Suppressor macrophage (primary cell): ENCODE measurements around the gene OMP.

ENCODE experiments used
- DNase-seq, 4 experiments: peaks; one replicate each; pipeline ENCODE4 v3.0.0-alpha.2; 2020 to 2022

Gene OMP

DNA sequence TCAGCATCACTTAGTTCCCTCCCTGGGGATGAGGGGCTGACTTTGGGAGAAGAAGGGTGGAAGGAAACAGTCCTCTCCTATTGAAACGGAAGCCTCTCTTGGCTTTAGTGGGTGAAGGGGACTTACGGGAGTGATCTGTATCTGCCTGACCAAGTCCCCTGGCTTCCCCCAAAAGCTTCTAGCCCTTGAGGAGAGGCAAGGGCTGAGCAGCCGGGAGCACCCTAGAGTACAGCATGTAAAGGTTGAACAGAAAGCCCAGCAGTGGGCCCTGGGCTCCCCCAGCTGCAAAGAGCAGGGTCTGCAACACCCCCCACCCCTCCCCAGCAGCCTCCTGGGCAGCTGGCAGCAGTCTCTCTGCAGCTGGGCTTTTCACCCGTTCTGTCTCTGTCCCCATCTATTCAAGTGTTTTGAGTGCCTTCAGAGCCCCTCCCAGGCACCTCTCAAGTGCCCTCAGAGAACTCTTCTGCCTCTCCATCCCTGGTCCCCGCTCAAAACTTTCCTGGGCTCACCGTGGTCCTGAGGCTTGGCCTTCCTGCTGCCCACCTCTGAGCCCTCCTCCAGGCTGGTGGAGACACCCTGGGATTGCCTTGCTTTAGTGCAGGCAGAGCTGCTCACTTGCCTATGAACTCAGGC is 33.2 kb upstream of the OMP start:
- DNase-seq, result no peak

DNA sequence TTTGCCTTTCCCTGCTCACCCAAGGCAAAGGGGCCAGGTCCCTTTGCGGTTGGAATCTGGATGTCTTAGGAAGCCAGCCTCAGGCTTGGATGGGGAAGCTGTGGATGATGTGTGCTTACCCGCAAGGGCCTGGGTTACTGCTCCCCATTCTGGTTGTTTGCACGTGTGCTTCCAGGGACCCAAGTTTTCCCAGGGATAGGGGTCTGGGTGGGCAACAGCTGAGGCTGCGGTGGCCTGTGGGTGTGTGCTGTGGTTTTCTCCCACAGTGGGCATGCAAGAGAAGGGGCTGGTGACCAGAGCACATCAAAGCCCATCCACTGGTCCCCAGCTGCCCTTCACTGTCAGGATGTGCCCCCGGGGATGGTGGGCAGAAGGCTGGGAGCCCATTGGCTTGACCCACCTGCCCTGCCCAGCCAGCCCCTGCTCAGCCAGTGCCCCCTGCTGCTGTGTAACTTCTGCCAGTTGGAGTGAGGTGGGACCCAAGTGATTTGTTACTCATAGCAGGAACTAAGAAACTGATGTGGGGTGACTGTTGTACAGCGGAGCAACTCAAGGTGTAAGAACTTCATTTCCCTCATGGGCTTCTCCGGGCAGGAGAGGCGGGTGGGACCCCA is 32.6 kb upstream of the OMP start:
- DNase-seq, result no peak

DNA sequence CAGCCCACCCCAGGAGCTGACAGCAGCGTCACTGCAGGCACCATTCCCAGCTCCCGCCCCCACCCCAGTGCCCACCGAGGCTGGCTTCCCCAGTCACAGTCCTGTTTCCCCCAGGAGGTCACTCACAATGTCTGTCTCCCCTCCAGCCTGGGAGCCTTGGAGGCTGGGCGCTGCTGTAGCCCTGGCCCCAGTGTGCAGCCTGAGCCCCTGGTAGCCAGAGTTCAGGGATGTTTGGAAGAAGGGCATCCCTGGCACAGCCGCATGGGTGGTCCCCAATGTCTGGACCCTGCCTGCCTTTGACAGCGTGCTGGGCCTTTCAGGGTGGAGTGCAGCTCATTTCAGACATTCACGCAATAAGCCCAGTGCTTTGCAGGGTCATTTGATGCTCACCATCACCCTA is 31.6 kb upstream of the OMP start:
- DNase-seq, result no peak

DNA sequence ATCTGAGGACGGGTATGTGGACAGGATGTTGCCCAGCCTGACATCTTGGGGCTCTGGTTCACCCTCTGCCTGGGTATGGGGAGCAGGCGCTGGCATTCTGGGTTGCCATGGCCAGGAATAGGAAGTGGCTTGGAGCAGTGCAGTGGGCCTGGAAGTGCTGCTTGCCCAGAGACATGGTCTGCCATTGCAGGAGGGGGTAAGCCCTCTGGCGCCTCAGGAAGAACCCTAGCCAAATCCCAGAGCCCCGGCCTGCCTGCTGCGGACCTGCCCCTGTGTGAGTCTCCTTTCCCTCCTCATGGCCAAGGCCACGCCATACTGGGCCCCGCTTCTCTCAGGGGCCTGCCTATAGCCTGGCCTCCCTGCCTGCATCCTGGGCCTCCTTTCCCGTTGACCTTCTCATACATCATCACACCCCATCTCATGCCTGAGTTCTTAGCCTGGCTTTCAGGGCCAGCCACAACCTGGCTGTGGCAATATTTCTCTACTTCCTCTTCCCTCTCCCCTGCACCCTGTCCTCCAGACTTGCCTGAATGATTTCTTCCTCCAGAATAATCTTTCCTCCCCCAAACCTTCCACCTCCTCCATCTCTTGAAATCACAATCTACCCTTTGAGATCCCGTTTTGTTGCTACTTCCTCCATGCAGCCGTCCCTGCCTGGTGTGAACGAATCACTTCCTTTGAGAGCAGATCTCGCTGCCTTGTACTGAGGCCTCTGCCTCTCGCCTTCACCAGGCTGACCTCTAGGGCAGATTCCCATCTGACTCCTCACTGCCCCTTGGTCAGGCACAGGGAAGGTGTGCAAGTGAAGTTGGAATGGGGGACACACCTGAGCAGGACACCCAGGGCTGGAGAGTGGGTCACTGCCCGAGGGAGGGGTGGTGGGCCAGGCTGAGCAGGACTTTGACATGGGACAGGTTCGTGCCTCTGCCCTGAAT is 30.7 kb upstream of the OMP start:
- DNase-seq, result peak; percentile 48 to 74 (median 67)

DNA sequence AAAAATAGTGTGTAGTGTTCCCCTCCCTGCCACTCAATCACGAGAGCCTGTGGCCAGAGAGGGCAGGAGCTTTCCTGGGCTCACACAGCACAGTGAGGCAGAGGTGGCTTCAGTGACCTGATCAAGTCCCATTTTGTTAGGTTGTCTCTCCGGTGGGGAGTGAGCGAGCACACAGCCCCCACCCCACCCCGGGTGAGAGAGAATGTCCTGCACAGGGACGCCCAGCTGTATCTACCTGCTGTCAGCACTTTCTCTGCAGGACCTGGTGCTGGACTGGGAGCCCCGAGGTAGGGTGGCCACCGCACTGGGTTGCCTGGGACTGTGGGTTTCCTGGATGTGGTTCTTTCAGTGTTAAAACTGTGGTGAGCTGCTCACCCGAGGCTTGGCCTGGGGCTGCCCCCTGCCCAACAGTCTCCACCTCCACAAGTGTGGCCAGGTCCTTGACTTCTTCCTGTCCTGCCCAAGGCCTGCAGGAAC is 29.8 kb upstream of the OMP start:
- DNase-seq, result no peak

DNA sequence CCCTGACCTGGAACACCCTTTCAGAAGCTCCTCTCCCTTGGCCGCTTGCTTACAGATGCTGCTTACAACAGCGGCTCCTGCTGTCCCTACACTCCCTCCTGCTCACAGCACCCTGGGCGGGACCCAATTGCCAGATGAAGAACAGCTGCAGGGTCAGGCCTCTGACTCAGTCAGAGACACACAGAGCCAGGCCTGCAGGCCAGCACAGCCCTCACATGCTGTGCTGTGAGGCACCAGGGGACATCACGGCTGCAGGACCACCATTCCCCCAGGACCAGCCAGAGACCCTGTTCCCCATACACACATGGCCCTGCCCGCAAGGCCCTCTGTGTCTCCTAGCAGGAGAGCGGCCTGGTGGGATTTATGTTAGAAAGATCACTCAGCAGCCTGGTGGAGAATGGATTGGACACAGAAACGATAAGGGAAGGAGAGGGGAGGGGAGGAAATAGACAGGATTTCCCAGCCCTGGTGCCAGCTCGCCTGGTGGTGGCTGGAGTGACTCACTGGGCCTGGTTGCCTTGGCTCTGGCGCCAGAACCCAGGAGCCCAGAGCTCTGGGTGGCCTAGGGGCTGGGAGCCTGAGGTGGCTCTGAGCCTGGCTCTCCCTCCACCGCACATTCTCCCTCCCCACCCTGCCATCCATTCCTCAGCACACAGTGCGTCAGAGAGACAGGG is 29.2 kb upstream of the OMP start:
- no peak for DNase-seq

DNA sequence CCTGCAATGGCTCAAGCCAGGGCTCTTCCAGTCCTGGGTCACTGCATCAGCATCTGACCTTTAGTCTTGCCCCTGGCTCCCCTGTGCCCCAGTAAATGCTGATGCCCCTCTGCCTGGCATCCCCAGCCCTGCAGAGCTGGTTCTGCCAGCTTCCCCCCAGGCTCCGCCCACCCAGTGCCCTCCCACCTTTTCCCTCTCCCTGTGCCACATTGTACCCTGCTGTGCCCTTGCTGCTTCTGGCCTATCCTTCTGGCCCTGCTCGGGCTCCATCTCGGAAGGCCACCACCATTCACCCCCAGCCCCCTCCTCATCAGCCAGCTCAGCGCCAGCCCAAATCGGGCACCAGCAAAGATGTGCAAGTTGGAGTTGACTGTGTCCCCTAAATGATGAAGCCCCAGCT is 28.4 kb upstream of the OMP start:
- DNase-seq, result no peak

DNA sequence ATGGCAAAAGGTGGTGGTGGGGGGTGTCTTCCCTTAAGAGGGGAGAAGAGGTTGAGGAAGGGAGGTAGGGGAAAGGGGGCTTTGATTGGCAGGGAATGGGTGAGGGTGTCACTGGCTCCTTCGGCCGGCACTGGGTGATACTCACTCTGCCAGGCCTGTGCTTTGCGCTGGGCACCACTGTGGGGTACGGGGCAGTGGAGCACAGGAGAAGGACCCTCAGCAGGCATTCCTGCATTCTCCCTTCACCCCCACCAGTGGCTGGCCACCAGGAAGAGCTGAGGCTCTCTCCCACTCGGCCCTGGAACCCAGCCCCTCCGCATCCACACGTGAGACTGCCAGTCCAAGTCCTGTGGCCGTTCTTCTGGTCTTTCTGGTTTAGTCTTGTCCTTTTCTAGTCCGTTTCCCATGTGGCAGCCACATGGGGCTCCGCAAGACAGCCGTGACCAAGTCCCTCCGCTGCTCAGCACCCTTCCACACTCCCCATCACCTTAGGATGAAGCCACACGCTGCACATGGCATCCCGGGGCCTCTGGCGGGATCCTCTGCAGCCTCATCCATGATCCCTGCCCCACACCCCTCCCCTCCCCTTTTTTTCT is 27.9 kb upstream of the OMP start:
- no peak for DNase-seq

DNA sequence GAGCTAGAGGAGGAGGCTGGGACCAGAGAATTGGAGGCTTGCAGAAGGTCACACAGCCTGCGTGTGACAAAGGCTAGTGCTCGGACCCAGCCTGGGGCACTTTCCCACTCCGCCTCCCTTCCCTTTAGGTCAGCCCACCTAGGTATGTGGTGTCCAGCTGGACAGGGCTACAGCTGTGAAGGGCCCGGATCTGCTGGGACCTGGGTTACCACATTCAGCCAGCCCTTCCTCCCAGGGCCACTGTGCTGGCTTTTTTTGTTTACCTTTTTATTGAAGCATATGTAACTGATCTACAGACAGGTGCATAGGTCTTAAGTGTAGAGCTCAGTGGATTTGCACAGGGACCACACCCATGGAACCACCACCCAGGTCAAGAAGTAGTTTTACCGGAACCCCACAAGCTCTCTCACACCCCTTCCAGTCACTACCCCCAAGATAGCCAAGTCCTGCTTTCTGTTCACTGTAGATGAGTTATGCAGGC is 27.2 kb upstream of the OMP start:
- DNase-seq, result no peak

DNA sequence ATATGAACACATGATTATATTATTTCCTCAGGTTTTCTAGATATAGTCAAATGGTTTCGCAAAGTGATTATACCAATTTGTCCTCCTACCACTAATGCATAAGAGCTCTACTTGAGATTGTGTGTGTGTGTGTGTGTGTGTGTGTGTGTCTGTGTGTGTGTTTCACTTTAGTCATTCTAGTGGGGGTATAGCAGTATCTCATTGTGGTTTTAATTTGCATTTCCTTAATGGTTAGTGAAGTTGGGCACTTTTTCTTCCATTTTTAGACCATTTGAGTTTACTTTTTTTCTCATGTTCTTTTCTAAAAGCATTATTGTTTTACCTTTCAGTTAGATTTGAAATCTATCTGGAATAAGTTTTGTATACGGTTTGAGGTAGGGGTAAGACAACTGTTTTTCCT is 23.0 kb upstream of the OMP start:
- DNase-seq, result no peak

DNA sequence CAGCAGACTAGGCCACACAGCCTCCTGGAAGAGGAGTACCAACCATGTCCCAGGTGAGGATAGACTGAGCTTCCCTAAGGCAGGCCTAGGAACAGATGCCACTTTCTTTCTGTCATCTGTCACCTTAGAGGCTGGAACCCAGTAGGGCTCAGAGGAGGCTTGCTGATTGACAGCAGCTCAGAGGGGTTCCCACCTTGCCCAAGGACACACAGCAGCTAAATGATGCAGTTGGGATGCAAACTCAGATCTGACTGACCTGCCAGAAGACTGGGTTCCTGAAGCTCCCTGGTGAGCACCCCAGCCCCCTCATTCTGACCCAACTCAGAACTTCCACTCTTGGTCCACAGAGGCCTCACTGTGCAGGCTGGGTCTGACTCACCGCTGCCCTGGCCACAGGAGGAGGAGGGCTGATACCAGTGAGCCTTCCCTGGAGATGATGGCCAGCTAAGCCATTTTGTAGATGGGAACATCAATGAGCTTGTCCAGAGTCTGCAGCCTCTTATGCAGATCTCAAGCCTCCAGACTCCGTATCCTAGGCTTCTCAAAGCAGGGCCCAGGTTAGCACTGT is 21.9 kb upstream of the OMP start:
- peak in 3 of 4 experiments; percentile 14 to 42 (median 32) for DNase-seq

DNA sequence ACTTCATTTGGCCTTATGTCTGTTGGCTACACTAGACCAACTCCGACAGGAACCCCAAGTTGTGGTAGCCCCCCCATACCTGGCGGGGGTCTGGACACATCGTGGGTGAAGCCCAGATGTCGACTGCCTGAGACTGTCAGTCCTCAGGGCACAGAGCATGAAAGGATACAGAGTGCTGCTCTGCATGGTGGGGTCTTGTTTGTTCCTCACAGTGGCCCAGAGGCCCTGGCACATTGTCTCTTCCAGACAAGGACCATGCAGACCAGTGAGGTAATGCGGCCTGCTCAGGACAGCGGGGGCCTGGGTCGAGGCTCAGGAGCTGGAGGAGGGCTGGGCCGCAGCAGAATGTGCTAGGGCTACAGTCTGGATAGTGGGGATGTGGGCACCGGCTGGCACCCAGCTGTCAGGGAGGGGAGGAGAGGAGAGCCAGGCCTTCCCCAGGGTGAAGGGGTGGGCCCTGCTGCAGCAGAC is 21.2 kb upstream of the OMP start:
- no peak for DNase-seq

DNA sequence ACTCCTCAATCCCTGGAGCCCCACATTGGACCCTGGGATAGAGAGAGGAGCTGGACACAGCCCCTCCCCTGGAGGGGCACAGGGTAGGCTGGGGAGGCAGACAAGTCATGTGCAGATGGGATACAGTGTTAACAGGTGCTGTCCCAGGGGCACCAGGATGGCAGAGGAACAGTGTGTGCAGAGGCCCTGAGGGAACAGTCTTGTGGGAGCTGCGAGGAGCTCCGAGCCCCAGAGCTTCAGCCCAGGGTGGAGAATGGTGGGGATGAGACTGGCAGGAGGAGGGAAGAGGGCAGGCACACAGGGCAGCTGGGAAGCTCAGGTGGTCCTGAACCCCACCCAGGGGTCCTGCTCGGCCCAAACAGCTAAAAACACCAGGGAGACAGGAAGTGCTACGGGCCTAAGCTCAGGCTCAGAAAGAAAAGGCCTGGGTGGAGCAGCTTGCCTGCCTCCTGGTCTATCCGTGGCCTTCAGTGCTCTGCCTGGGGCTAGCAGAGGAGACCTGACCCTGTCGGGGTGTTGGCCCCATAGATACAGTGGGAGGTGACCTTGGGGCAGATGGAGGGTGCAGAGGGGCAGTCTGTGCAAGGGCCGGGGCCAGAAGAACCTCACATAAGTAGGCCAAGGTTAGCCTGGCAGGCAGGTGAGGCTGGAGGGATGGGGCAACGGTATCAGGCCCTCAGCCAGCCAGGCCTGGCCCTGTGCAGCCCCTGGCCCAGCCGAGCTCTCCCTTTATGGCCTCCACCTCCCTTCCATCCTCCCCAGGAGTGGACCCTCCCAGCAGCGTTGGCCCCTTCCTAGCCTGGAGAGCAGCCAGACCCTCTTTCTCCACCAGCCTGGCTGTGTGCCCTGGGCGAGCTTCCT is 20.4 kb upstream of the OMP start:
- no peak for DNase-seq

DNA sequence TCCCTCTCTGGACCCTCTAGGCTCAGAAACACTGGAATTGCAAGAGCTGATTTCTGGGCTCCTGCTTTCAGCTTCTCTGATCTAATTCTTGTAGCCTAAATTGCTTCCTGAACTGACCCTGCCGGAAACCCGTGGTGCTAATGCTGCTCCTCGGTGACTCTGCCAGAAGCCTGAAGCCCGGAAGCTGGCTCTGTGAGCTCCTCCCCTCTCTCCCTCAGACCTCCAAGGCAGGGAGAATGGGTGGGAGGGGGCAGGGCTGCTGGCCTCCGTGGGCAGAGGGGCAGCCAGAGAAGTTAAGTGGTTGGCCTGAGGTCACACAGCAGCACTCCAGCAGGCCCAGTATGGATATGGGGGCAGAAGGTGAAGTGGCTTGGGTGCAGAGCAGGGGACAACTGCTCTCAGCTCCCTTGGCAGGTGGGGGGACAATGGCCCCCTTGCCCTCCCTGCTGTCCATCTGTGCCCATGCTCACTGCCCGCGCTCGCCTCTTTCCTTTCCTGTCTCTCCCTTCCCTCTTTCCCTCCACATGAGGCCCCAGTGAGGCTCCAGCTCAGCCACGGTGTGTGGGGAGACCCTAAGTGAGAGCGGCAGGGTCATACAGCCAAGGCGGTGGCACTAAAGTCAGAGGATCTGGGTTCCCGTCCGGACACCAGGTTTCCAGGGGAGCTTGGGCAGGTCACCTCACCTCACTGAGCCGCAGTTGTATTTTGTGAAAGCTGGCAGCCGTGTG is 19.6 kb upstream of the OMP start:
- DNase-seq, result peak; percentile 78 to 87 (median 85)

DNA sequence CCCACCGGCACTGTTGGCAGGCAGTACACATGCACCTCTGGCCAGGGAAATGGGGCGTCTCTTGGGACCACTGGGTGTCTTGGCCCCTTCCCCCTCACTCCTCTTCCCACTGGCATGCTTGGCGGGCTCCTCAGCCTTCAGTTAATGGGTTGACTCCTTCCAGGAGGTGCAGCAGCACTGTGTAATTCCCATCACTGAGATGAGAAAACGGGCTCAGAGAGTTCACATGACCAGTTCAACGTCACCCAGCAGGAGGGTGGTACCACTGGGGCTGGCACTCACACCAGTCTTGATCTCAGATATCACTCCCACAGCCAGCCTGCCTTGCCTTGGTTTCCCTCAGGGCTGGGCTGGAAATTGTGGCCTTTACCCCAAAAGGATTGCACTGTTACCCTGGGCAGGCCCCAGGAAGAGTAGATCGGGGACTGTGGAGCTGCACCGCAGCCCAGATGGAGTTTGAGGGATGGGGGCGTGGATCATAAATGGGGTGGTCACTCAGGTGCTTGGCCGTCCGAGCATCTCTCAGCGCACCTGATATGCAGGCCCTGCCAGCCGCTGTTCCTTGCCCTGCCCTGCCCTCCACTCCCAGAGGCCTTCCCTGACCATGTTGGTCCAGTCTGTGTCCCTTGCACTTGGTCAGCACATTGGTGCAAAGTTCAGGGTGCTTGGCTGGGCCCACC is 18.9 kb upstream of the OMP start:
- DNase-seq, result no peak

DNA sequence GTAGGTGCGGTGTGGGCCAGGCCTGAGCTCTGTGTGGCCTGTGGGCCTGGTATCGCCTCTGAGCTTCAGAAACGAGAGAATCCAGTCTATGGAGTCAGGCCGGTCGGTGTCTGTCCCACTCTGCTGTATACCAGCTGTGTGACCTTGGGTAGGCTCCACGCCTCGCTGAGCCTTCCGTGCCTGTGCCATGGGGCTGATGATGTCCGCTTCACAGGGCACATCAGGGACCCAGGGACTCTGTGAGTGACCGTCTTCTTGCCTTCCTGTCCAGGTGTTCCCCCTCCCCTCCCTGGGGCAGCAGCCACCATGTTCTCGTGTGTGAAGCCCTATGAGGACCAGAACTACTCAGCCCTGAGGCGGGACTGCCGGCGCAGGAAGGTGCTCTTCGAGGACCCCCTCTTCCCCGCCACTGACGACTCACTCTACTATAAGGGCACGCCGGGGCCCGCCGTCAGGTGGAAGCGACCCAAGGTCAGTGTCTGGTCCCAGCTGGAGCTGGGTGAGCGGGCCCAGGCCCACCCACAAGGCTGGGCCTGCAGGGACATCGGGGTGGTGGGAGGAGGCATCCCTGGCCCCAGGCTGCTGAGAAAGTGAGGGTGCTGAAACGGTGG is 18.0 kb upstream of the OMP start:
- no peak for DNase-seq

DNA sequence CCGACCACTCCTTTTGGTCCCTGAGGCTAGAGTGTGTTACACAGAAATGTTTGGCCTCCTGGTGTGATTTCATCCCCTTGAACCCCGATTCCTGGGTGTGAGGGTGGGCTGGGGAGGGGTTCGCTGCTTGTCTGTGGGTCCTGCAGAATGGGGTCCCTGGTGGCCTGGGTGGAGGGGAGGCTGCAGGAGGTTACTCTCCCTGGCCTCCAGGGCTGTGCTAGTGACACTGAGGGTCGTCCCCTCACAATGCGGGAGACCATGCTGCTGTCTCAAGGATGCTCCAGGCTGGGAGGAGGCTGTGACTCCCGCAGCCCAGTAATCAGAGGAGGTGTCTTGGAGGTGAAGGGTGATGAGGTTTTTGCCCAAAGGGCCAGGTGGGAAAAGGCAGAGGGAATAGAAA is 17.0 kb upstream of the OMP start:
- DNase-seq, result no peak

DNA sequence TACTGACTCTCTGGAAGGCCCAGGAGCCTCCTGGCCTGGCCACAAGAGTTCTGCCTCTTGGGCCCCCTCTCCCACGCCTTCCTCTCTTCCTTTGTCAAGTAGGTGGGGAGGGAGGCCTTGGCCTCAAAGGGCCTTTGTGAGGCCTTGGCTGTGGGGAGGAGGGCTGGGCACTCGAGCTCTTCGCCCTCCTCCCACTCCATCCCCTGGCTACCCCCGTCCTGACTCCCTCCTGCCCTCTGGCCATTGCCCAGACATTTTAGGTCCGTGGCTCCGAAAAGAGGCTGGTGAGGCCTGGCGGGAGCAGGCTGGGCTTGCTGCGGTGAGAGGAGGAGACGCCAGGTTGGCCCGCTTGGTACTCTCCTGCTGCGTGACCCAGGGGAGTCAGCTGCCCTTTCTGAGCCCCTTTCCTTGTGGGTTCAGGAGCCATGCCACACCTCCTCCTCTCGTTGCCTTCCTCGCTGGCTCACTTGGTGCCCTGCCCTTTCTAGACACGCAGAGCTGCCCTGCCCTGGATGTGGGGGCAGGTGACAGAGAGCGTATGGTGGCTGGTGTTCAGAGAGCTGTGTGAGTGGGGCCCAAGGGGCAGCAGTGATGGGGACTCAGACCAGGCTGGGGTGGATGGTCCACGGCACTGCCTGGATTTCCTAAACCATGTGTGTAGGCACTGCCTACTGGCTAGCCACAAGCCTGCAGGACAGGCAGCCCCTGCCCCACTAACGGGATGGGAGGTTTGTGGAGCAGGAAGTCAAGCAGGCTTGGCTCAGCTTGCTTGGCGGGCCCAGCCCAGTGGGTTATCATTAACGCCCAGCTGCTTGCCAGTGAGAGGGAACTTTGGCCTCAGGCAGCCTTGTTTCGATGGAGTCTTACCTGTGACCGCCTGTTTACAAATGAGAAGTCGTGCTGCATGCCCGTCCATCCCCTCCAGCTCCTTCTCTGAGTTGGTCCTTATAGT is 15.8 kb upstream of the OMP start:
- DNase-seq, result peak in 3 of 4 experiments; percentile 15 to 21 (median 18)
